Measurements from ENCODE around the gene PREX1. TPM values are rescaled to one million over a fixed set of nuclear protein-coding genes. Genes with fewer than 3 reads are reported as not detected.

The PREX1 gene
- polyA plus RNA-seq, 1 of the 3 experiments (the other 2 are of a cell fraction) = 5.3 TPM

DNA sequence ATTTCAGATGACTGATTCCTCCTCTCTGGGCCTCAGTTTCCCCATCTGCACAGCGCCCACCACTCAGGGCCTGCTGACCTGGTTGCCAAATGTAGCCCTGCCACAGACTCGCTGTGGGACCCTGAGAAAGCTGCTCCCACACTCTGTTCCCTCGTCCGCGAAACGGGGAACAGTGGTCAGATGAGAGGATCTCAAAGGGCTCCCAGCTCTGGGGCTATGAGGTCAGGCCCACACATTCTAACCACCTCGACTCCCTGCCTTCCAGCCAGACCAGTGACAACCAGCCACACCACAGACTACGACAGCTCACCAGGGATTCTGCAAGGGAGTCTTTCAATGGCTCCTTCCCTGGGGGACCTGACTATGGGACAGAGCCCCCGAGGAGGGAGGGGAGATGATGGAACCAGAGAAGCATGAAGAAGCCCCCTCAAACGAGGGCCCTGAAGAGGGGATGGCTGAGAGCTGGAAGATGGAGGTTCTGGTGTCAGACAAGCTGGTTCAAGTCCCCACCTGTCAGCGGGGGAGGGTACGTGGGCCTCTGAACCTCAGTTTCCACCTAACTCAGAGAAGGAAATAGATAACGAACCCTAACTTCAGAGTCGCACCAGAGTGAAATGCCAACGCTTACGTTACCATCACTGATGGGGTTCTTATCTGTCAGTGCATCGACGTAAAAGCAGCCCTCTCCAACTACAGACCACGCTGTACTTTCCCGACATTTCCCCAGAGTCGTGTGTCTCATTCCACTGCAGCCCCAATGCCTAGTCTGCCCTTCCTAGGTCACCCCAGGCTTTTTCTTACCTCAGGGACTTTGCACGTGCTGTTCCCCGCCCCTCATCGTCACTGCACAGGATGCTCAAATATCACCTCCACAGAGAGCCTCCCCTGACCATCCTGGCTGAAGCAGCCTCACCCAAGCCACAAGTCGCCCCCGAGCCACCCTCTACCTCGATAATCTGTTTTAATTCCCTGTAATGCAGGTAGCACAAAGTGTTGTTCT, 60.5 kb downstream of the PREX1 start:
- no peaks in the 10 kb centered on the region for H3K36me3 ChIP-seq (replicated peaks in 1 of 2; ENCODE audit: control insufficient read depth in 1 of 2, insufficient read depth in 2 of 2, low read length in 1 of 2)
- H4K20me1 ChIP-seq (ENCODE audit: insufficient read depth) = no peaks in the 10 kb centered on the region
- H3K9me2 ChIP-seq = no peaks in the 10 kb centered on the region
- 79% methylated on average over 25 of the region's 27 CpGs for WGBS (ENCODE audit: low lambda C conversion rate)
- CTCF ChIA-PET = interaction anchor here (0.9 to 1.0 kb wide), 2 partner anchors 19 to 146 kb away, joined by 3 to 4 read pairs; no protein-coding TSS in a partner anchor
- TF ChIP-seq, protein P1, sequence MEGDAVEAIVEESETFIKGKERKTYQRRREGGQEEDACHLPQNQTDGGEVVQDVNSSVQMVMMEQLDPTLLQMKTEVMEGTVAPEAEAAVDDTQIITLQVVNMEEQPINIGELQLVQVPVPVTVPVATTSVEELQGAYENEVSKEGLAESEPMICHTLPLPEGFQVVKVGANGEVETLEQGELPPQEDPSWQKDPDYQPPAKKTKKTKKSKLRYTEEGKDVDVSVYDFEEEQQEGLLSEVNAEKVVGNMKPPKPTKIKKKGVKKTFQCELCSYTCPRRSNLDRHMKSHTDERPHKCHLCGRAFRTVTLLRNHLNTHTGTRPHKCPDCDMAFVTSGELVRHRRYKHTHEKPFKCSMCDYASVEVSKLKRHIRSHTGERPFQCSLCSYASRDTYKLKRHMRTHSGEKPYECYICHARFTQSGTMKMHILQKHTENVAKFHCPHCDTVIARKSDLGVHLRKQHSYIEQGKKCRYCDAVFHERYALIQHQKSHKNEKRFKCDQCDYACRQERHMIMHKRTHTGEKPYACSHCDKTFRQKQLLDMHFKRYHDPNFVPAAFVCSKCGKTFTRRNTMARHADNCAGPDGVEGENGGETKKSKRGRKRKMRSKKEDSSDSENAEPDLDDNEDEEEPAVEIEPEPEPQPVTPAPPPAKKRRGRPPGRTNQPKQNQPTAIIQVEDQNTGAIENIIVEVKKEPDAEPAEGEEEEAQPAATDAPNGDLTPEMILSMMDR (IDR thresholded peaks at IDR 0.05) = no peak
- TF ChIP-seq FOXJ3 (CRISPR knock-in tag; IDR thresholded peaks at IDR 0.05) (no peak), GATA2 (CRISPR knock-in tag; IDR thresholded peaks at IDR 0.05) (no peak), JUND (IDR thresholded peaks at IDR 0.05) (no peak), NFIC (IDR thresholded peaks at IDR 0.05; ENCODE audit: borderline replicate concordance) (no peak), MEF2A (IDR thresholded peaks at IDR 0.05; ENCODE audit: borderline replicate concordance, low read depth) (no peak), TCF12 (IDR thresholded peaks at IDR 0.05) (no peak), RCOR1 (IDR thresholded peaks at IDR 0.05; ENCODE audit: low read length) (no peak), TEAD4 (IDR thresholded peaks at IDR 0.05; ENCODE audit: borderline replicate concordance, insufficient read depth) (no peak), SIN3A (IDR thresholded peaks at IDR 0.05; ENCODE audit: borderline replicate concordance, low read depth, low read length) (no peak)
- TF ChIP-seq, protein P2, sequence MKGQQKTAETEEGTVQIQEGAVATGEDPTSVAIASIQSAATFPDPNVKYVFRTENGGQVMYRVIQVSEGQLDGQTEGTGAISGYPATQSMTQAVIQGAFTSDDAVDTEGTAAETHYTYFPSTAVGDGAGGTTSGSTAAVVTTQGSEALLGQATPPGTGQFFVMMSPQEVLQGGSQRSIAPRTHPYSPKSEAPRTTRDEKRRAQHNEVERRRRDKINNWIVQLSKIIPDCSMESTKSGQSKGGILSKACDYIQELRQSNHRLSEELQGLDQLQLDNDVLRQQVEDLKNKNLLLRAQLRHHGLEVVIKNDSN (IDR thresholded peaks at IDR 0.05; ENCODE audit: borderline replicate concordance, low read depth) = no peak
- TF ChIP-seq, protein P3, sequence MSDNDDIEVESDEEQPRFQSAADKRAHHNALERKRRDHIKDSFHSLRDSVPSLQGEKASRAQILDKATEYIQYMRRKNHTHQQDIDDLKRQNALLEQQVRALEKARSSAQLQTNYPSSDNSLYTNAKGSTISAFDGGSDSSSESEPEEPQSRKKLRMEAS (IDR thresholded peaks at IDR 0.05; ENCODE audit: low read depth) = no peak
- H3K9me3 ChIP-seq = no peaks in the 10 kb centered on the region
- DNase-seq = no peak
- POLR2A ChIA-PET = no interaction called here
- no peaks in the 10 kb centered on the region for H3F3A ChIP-seq (replicated peaks; ENCODE audit: insufficient read depth)
- no peaks in the 10 kb centered on the region; a peak in 1 of 4 replicates for H3K4me1 ChIP-seq (ENCODE audit: control insufficient read depth in 1 of 2, insufficient read depth in 2 of 2, low read depth in 1 of 2, low read length in 1 of 2)
- no peak overlapping the region for H3K9ac ChIP-seq
- no peaks in the 10 kb centered on the region for H3K27me3 ChIP-seq (ENCODE audit: insufficient read depth)
- H3K4me2 ChIP-seq = no peak overlapping the region
- no peaks in the 10 kb centered on the region for H3K79me2 ChIP-seq (ENCODE audit: insufficient read depth)
- H3K27ac ChIP-seq (ENCODE audit: low read depth in 2 of 2, low read length in 1 of 2) = no peak overlapping the region
- H2AFZ ChIP-seq (ENCODE audit: low read depth) = no peak overlapping the region
- H3K4me3 ChIP-seq (ENCODE audit: low read depth in 2 of 2, low read length in 1 of 2) = no peak overlapping the region

DNA sequence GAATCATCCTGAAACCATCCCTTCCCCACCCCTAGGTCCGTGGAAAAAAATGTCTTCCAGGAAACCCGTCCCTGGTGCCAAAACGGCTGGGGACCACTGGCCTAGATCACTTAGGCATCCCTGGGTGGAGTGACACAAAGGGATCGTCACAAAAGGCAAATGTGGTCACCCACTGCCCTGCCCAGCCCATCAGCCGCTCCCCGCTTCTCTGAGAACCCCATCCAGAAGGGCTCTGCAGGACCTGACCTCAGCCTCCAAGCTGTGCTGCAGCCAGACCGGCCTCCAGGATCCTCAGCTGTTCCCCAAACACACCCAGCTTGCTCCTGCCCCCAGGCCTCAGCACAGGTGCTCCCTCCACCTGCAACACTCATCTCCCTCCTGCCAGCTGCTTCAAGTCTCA, 61.6 kb downstream of the PREX1 start:
- 73% methylated on average over 5 of the region's 7 CpGs for WGBS (ENCODE audit: low lambda C conversion rate)
- ChIA-PET POLR2A (no interaction called here), CTCF (interaction anchor here (0.7 to 1.0 kb wide), 3 partner anchors 20 to 145 kb away, joined by 3 to 4 read pairs (median 3); no protein-coding TSS in a partner anchor)
- DNase-seq = no peak
- TF ChIP-seq EZH2phosphoT487 (IDR thresholded peaks at IDR 0.05; ENCODE audit: borderline replicate concordance, low read depth) (no peak), GATA2 (CRISPR knock-in tag; IDR thresholded peaks at IDR 0.05) (no peak), FOSL2 (IDR thresholded peaks at IDR 0.05; ENCODE audit: borderline replicate concordance, low read depth) (no peak), RAD21 (IDR thresholded peaks at IDR 0.05; ENCODE audit: low read length) (no peak), FOXJ3 (CRISPR knock-in tag; IDR thresholded peaks at IDR 0.05) (no peak), NRF1 (IDR thresholded peaks at IDR 0.05; ENCODE audit: low read depth, low read length) (no peak), CHD2 (IDR thresholded peaks at IDR 0.05; ENCODE audit: low read length, partially characterized antibody) (no peak), RCOR1 (IDR thresholded peaks at IDR 0.05; ENCODE audit: low read length) (no peak)
- TF ChIP-seq, protein P2 (IDR thresholded peaks at IDR 0.05; ENCODE audit: borderline replicate concordance, low read depth) = no peak
- TF ChIP-seq, protein P4, sequence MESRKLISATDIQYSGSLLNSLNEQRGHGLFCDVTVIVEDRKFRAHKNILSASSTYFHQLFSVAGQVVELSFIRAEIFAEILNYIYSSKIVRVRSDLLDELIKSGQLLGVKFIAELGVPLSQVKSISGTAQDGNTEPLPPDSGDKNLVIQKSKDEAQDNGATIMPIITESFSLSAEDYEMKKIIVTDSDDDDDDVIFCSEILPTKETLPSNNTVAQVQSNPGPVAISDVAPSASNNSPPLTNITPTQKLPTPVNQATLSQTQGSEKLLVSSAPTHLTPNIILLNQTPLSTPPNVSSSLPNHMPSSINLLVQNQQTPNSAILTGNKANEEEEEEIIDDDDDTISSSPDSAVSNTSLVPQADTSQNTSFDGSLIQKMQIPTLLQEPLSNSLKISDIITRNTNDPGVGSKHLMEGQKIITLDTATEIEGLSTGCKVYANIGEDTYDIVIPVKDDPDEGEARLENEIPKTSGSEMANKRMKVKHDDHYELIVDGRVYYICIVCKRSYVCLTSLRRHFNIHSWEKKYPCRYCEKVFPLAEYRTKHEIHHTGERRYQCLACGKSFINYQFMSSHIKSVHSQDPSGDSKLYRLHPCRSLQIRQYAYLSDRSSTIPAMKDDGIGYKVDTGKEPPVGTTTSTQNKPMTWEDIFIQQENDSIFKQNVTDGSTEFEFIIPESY (IDR thresholded peaks at IDR 0.05; ENCODE audit: borderline replicate concordance, low read depth) = no peak
- TF ChIP-seq, protein P5, sequence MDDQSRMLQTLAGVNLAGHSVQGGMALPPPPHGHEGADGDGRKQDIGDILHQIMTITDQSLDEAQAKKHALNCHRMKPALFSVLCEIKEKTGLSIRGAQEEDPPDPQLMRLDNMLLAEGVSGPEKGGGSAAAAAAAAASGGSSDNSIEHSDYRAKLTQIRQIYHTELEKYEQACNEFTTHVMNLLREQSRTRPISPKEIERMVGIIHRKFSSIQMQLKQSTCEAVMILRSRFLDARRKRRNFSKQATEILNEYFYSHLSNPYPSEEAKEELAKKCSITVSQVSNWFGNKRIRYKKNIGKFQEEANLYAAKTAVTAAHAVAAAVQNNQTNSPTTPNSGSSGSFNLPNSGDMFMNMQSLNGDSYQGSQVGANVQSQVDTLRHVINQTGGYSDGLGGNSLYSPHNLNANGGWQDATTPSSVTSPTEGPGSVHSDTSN (IDR thresholded peaks at IDR 0.05) = no peak
- H3K9me3 ChIP-seq = no peaks in the 10 kb centered on the region
- no peak overlapping the region for H2AFZ ChIP-seq (ENCODE audit: low read depth)
- no peak overlapping the region for H3K27ac ChIP-seq (ENCODE audit: low read depth in 2 of 2, low read length in 1 of 2)
- no peak overlapping the region for H3K4me3 ChIP-seq (ENCODE audit: low read depth in 2 of 2, low read length in 1 of 2)
- H4K20me1 ChIP-seq (ENCODE audit: insufficient read depth) = no peaks in the 10 kb centered on the region
- H3K4me2 ChIP-seq = no peak overlapping the region
- no peaks in the 10 kb centered on the region for H3K9me2 ChIP-seq
- no peaks in the 10 kb centered on the region for H3K27me3 ChIP-seq (ENCODE audit: insufficient read depth)
- no peaks in the 10 kb centered on the region for H3K79me2 ChIP-seq (ENCODE audit: insufficient read depth)
- no peaks in the 10 kb centered on the region for H3F3A ChIP-seq (replicated peaks; ENCODE audit: insufficient read depth)
- no peak overlapping the region for H3K9ac ChIP-seq
- H3K36me3 ChIP-seq (replicated peaks in 1 of 2; ENCODE audit: control insufficient read depth in 1 of 2, insufficient read depth in 2 of 2, low read length in 1 of 2) = no peaks in the 10 kb centered on the region
- no peaks in the 10 kb centered on the region; a peak in 1 of 4 replicates for H3K4me1 ChIP-seq (ENCODE audit: control insufficient read depth in 1 of 2, insufficient read depth in 2 of 2, low read depth in 1 of 2, low read length in 1 of 2)
